SK-N-SH (cell line): Measurements from ENCODE around the gene CAMK2B. TPM values are rescaled to one million over a fixed set of nuclear protein-coding genes. Genes with fewer than 3 reads are reported as not detected.

ENCODE experiments used
- CTCF ChIA-PET: fragments of 300-600, 350-600 bp; formaldehyde crosslinking; extraction: SDS; loops from one replicate; lab custom pipeline; 2021; lab: Yijun Ruan, JAX
- POLR2A ChIA-PET: fragments of 350-600 bp; sonication (Branson Sonifier 250); formaldehyde crosslinking; extraction: SDS; loops from one replicate; lab custom pipeline; 2020; ENCODE audit warnings: antibody characterized with exemption, inconsistent platforms; lab: Yijun Ruan, JAX
- DNase-seq: peaks from one replicate; pipeline ENCODE4 v3.0.0; 2012
- H2AFZ ChIP-seq: fragments of 200-600 bp; sonication (generic); 2 replicates; pipeline ENCODE4 v1.8.1; 2016; ENCODE audit warnings: antibody characterized with exemption, mild to moderate bottlenecking, low read depth
- H3F3A ChIP-seq: fragments of 200-600 bp; sonication (generic); replicated peaks from 2 replicates; pipeline ENCODE3; 2016; ENCODE audit warnings: antibody characterized with exemption, mild to moderate bottlenecking; ENCODE audit not compliant: insufficient read depth
- H3K27ac ChIP-seq, 2 experiments: fragments of 200-500 bp in 1 of 2; fragments of 200-600 bp in 1 of 2; sonication (Bioruptor generic) in 1 of 2; sonication (generic), shearing (Covaris generic) in 1 of 2; 2 replicates each; pipeline versions ENCODE4 v1.5.1 to v1.6.1; 2014 to 2016; ENCODE audit warnings: low read depth in 2 of 2, inconsistent platforms in 1 of 2, low read length in 1 of 2, mild to moderate bottlenecking in 1 of 2, mixed read lengths in 1 of 2
- H3K27me3 ChIP-seq: fragments of 200-600 bp; sonication (generic), shearing (Covaris generic); 2 replicates; pipeline ENCODE4 v1.6.1; 2016; ENCODE audit warnings: mixed run types; ENCODE audit not compliant: insufficient read depth
- H3K36me3 ChIP-seq, 2 experiments: fragments of 200-500 bp in 1 of 2; fragments of 200-600 bp in 1 of 2; sonication (Bioruptor generic) in 1 of 2; sonication (generic) in 1 of 2; replicated peaks in 1 of 2; 2 replicates each; pipeline versions ENCODE3 to v1.5.1; 2014 to 2016; ENCODE audit warnings: low read length in 1 of 2, mild to moderate bottlenecking in 1 of 2; ENCODE audit not compliant: insufficient read depth in 2 of 2, control insufficient read depth in 1 of 2
- H3K4me1 ChIP-seq, 2 experiments: fragments of 200-500 bp in 1 of 2; fragments of 200-600 bp in 1 of 2; sonication (Bioruptor generic) in 1 of 2; sonication (generic), shearing (Covaris generic) in 1 of 2; 2 replicates each; pipeline versions ENCODE4 v1.5.1 to v1.6.1; 2014 to 2016; ENCODE audit warnings: low read depth in 1 of 2, low read length in 1 of 2, mixed run types in 1 of 2; ENCODE audit not compliant: insufficient read depth in 2 of 2, control insufficient read depth in 1 of 2
- H3K4me2 ChIP-seq: fragments of 200-600 bp; sonication (generic), shearing (Covaris generic); 2 replicates; pipeline ENCODE4 v1.6.1; 2017; ENCODE audit warnings: mixed run types
- H3K4me3 ChIP-seq, 2 experiments: fragments of 200-500 bp in 1 of 2; fragments of 200-600 bp in 1 of 2; sonication (Bioruptor generic) in 1 of 2; sonication (generic), shearing (Covaris generic) in 1 of 2; 2 replicates each; pipeline versions ENCODE4 v1.5.1 to v1.8.1; 2014 to 2016; ENCODE audit warnings: low read depth in 2 of 2, inconsistent platforms in 1 of 2, low read length in 1 of 2, mild to moderate bottlenecking in 1 of 2, mixed read lengths in 1 of 2, moderate library complexity in 1 of 2
- H3K79me2 ChIP-seq: fragments of 200-600 bp; sonication (generic); 2 replicates; pipeline ENCODE4 v1.8.1; 2017; ENCODE audit warnings: mild to moderate bottlenecking; ENCODE audit not compliant: insufficient read depth
- H3K9ac ChIP-seq: fragments of 200-600 bp; sonication (generic); 2 replicates; pipeline ENCODE4 v1.6.1; 2017; ENCODE audit warnings: mixed run types
- H3K9me2 ChIP-seq: fragments of 200-600 bp; sonication (generic); 2 replicates; pipeline ENCODE4 v1.6.1; 2017; ENCODE audit warnings: mixed run types
- H3K9me3 ChIP-seq: fragments of 200-600 bp; sonication (generic); 2 replicates; pipeline ENCODE4 v1.6.1; 2017; ENCODE audit warnings: mixed run types, mild to moderate bottlenecking, moderate library complexity
- H4K20me1 ChIP-seq: fragments of 200-600 bp; sonication (generic); 2 replicates; pipeline ENCODE4 v1.6.1; 2017; ENCODE audit warnings: mild to moderate bottlenecking, mixed run types; ENCODE audit not compliant: insufficient read depth
- ELF1 ChIP-seq: IDR thresholded peaks from 2 replicates; pipeline ENCODE4 v1.4.0; 2012
- FOXJ3 ChIP-seq: sonication (generic); formaldehyde crosslinking; IDR thresholded peaks from 2 replicates; pipeline ENCODE4 v1.5.1; 2020; ENCODE audit warnings: mild to moderate bottlenecking, missing genetic modification reagents
- IRF3 ChIP-seq: fragments of 150-350 bp; IDR thresholded peaks from 2 replicates; pipeline ENCODE4 v1.6.1; 2016; ENCODE audit warnings: mild to moderate bottlenecking, low read depth, low read length
- MXI1 ChIP-seq: IDR thresholded peaks from 2 replicates; pipeline ENCODE4 v1.6.1; 2012; ENCODE audit warnings: mild to moderate bottlenecking, low read depth, low read length, improper control_type of control experiment
- NRF1 ChIP-seq: IDR thresholded peaks from 2 replicates; pipeline ENCODE4 v1.6.1; 2012; ENCODE audit warnings: low read depth, mild to moderate bottlenecking, low read length
- PBX3 ChIP-seq: IDR thresholded peaks from 2 replicates; pipeline ENCODE4; 2012
- POLR2AphosphoS5 ChIP-seq: IDR thresholded peaks from 2 replicates; pipeline ENCODE4 v1.6.1; 2012; ENCODE audit warnings: low read depth, low read length
- RCOR1 ChIP-seq: fragments of 150-350 bp; IDR thresholded peaks from 2 replicates; pipeline ENCODE4 v1.6.1; 2017; ENCODE audit warnings: antibody characterized with exemption, low read length
- RXRA ChIP-seq: IDR thresholded peaks from 2 replicates; pipeline ENCODE4 v1.4.0; 2012; ENCODE audit warnings: low read depth, mild to moderate bottlenecking, borderline replicate concordance
- TAF1 ChIP-seq: IDR thresholded peaks from 2 replicates; pipeline ENCODE4 v1.6.1; 2012; ENCODE audit warnings: low read depth, mild to moderate bottlenecking, low read length, moderate library complexity, borderline replicate concordance
- WGBS: methylation state at CpG from one replicate; pipeline ENCODE4 v1.1.6; 2017; ENCODE audit warnings: low lambda C conversion rate; 5-methylcytosine and 5-hydroxymethylcytosine counted together
- polyA plus RNA-seq, 3 experiments: library from polyadenylated mRNA; depleted of rRNA; stranded (reverse); fragments of >200 nt; gene quantifications; 2 replicates each; pipeline ENCODE4 v1.2.3, GENCODE V29; 2012
- TF ChIP-seq, protein P1 (sequence below): IDR thresholded peaks from 2 replicates; pipeline ENCODE4 v1.4.0; 2012; ENCODE audit warnings: low read depth, borderline replicate concordance
- TF ChIP-seq, protein P2 (sequence below): IDR thresholded peaks from 2 replicates; pipeline ENCODE4 v1.4.0; 2012; ENCODE audit warnings: low read depth
- TF ChIP-seq, protein P3 (sequence below): fragments of 200-600 bp; sonication (generic); IDR thresholded peaks from 2 replicates; pipeline ENCODE4 v1.6.1; 2017; ENCODE audit warnings: antibody characterized with exemption, mild to moderate bottlenecking, moderate library complexity

The CAMK2B gene
- polyA plus RNA-seq, 1 of the 3 experiments (the other 2 are of a cell fraction), result 0.20 TPM

- H3K36me3 ChIP-seq, result no peaks in the 10 kb centered on the region
- H3K27ac ChIP-seq, result no peak overlapping the region
- no peak overlapping the region for H3K4me3 ChIP-seq
- H3K79me2 ChIP-seq, result no peaks in the 10 kb centered on the region
- H3K9me3 ChIP-seq, result no peaks in the 10 kb centered on the region
- DNase-seq, result no peak
- no peak overlapping the region for H3K4me2 ChIP-seq
- WGBS, result 61% methylated on average over 2 of the region's 2 CpGs
- no peak overlapping the region for H3K9ac ChIP-seq
- no peak for TF ChIP-seq RCOR1
- TF ChIP-seq PBX3, result no peak
- TF ChIP-seq, protein P1, sequence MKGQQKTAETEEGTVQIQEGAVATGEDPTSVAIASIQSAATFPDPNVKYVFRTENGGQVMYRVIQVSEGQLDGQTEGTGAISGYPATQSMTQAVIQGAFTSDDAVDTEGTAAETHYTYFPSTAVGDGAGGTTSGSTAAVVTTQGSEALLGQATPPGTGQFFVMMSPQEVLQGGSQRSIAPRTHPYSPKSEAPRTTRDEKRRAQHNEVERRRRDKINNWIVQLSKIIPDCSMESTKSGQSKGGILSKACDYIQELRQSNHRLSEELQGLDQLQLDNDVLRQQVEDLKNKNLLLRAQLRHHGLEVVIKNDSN, result no peak
- TF ChIP-seq, protein P2, sequence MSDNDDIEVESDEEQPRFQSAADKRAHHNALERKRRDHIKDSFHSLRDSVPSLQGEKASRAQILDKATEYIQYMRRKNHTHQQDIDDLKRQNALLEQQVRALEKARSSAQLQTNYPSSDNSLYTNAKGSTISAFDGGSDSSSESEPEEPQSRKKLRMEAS, result no peak
- TF ChIP-seq MXI1, result no peak
- TF ChIP-seq, protein P3, sequence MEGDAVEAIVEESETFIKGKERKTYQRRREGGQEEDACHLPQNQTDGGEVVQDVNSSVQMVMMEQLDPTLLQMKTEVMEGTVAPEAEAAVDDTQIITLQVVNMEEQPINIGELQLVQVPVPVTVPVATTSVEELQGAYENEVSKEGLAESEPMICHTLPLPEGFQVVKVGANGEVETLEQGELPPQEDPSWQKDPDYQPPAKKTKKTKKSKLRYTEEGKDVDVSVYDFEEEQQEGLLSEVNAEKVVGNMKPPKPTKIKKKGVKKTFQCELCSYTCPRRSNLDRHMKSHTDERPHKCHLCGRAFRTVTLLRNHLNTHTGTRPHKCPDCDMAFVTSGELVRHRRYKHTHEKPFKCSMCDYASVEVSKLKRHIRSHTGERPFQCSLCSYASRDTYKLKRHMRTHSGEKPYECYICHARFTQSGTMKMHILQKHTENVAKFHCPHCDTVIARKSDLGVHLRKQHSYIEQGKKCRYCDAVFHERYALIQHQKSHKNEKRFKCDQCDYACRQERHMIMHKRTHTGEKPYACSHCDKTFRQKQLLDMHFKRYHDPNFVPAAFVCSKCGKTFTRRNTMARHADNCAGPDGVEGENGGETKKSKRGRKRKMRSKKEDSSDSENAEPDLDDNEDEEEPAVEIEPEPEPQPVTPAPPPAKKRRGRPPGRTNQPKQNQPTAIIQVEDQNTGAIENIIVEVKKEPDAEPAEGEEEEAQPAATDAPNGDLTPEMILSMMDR, result no peak
- no peak for TF ChIP-seq POLR2AphosphoS5
- TF ChIP-seq TAF1, result no peak
- TF ChIP-seq IRF3, result no peak
- no peak for TF ChIP-seq RXRA
- TF ChIP-seq ELF1, result no peak
- TF ChIP-seq NRF1, result no peak
- no peak for TF ChIP-seq FOXJ3 (CRISPR knock-in tag)
- no peaks in the 10 kb centered on the region for H3K9me2 ChIP-seq
- ChIA-PET POLR2A (no interaction called here), CTCF (interaction anchor here (1.5 to 4.6 kb wide), 4 partner anchors 31 to 126 kb away, joined by 4 to 68 read pairs (median 6); no protein-coding TSS in a partner anchor)
- no peaks in the 10 kb centered on the region for H4K20me1 ChIP-seq
- no peak overlapping the region for H2AFZ ChIP-seq
- H3F3A ChIP-seq, result peaks cover 8% of the 10 kb centered on the region
- no peaks in the 10 kb centered on the region for H3K4me1 ChIP-seq
- peaks cover 6% of the 10 kb centered on the region; the same call in 1 of the 2 replicates for H3K27me3 ChIP-seq
Measured at GRCh38 chr7:44194069-44194468, 131.3 kb downstream of the CAMK2B start.
